HCT116 (cell line): ENCODE data around the gene CDKAL1. TPM values are rescaled to one million over a fixed set of nuclear protein-coding genes. Genes with fewer than 3 reads are reported as not detected.

Experiments used
- ATAC-seq: fragments of 200-7000 bp; cut with Tn5 transposase; 2 replicates; pipeline ENCODE4 v1.9.1; 2020; ENCODE audit warnings: mild to moderate bottlenecking, moderate library complexity
- BruUV-seq: library from RNA; stranded (reverse); fragments of 400-500 nt; replicated peaks from 2 replicates; lab custom pipeline; 2021; lab: Mats Ljungman, UMichigan
- CTCF ChIA-PET: fragments of 300-600 bp; sonication (Branson Sonifier 250); formaldehyde crosslinking; loops from one replicate; lab custom pipeline; 2021; ENCODE audit warnings: antibody characterized with exemption; lab: Charles Lee
- POLR2A ChIA-PET: fragments of 300-600, 350-600 bp; sonication (Branson Sonifier 250); formaldehyde crosslinking; loops from one replicate; lab custom pipeline; 2021; ENCODE audit warnings: antibody characterized with exemption; lab: Charles Lee
- RAD21 ChIA-PET, 2 experiments: fragments of 300-600 bp; sonication (Branson Sonifier 250); formaldehyde crosslinking; loops; one replicate each; lab custom pipeline; 2023; ENCODE audit warnings: low total read pairs in 2 of 2; ENCODE audit not compliant: uncharacterized antibody in 2 of 2, unreplicated experiment in 2 of 2, low non-redundant PET in 1 of 2; lab: Charles Lee
- DNase-seq: peaks from one replicate; pipeline ENCODE4 v3.0.0-alpha.2; 2010; ENCODE audit warnings: low read depth, low spot score
- H2AFZ ChIP-seq: fragments of 200-600 bp; shearing (Covaris generic), sonication (generic); 2 replicates; pipeline ENCODE4 v1.6.1; 2017; ENCODE audit warnings: low read depth, mixed run types, mixed read lengths, antibody characterized with exemption, low read length; ENCODE audit not compliant: poor library complexity, severe bottlenecking
- H3K27ac ChIP-seq: 2 replicates; pipeline ENCODE4 v1.5.1; 2012; ENCODE audit warnings: low read depth, low read length
- H3K27me3 ChIP-seq: fragments of 200-600 bp; sonication (generic); 2 replicates; pipeline ENCODE4 v1.6.1; 2016; ENCODE audit warnings: mixed run types, low read length, mixed read lengths; ENCODE audit not compliant: insufficient read depth
- H3K36me3 ChIP-seq, 2 experiments: fragments of 200-500 bp in 1 of 2; fragments of 200-600 bp in 1 of 2; sonication (Bioruptor generic) in 1 of 2; sonication (generic) in 1 of 2; 2 replicates each; pipeline versions ENCODE4 v1.5.1 to v1.6.1; 2014 to 2016; ENCODE audit warnings: low read length in 2 of 2, inconsistent platforms in 1 of 2, mixed read lengths in 1 of 2, mixed run types in 1 of 2; ENCODE audit not compliant: insufficient read depth in 2 of 2, control insufficient read depth in 1 of 2
- H3K4me1 ChIP-seq, 2 experiments: fragments of 200-600 bp in 1 of 2; sonication (generic) in 1 of 2; 2 replicates each; pipeline versions ENCODE4 v1.5.1 to v1.6.1; 2012 to 2017; ENCODE audit warnings: low read length in 2 of 2, inconsistent platforms in 1 of 2, mild to moderate bottlenecking in 1 of 2, mixed read lengths in 1 of 2, mixed run types in 1 of 2, moderate library complexity in 1 of 2; ENCODE audit not compliant: insufficient read depth in 2 of 2, control insufficient read depth in 1 of 2
- H3K4me2 ChIP-seq: fragments of 200-600 bp; sonication (generic); 2 replicates; pipeline ENCODE4 v1.6.1; 2017; ENCODE audit warnings: mixed run types, low read length, mixed read lengths
- H3K4me3 ChIP-seq, 2 experiments: fragments of 200-600 bp in 1 of 2; sonication (generic) in 1 of 2; replicated peaks in 1 of 2; 2 replicates each; pipeline ENCODE4 v1.5.1; 2011 to 2016; ENCODE audit warnings: low read length in 2 of 2, control low read depth in 1 of 2, low read depth in 1 of 2, mild to moderate bottlenecking in 1 of 2, mixed read lengths in 1 of 2, mixed run types in 1 of 2
- H3K79me2 ChIP-seq: fragments of 200-600 bp; sonication (generic); 2 replicates; pipeline ENCODE4 v1.6.1; 2017; ENCODE audit warnings: mild to moderate bottlenecking, mixed run types, low read length, moderate library complexity, mixed read lengths; ENCODE audit not compliant: insufficient read depth
- H3K9ac ChIP-seq: fragments of 200-600 bp; sonication (generic); 2 replicates; pipeline ENCODE4 v1.6.1; 2016; ENCODE audit warnings: low read length, mixed read lengths
- H3K9me2 ChIP-seq: fragments of 200-600 bp; sonication (generic), shearing (Covaris generic); 2 replicates; pipeline ENCODE4 v1.6.1; 2017; ENCODE audit warnings: mixed run types, mild to moderate bottlenecking, moderate library complexity; ENCODE audit not compliant: insufficient read depth
- H3K9me3 ChIP-seq, 2 experiments: fragments of 200-500 bp in 1 of 2; fragments of 200-600 bp in 1 of 2; sonication (Bioruptor generic) in 1 of 2; sonication (generic) in 1 of 2; 2 replicates each; pipeline ENCODE4 v1.6.1; 2014 to 2017; ENCODE audit warnings: low read length in 2 of 2, mixed read lengths in 2 of 2, inconsistent platforms in 1 of 2, low read depth in 1 of 2, mild to moderate bottlenecking in 1 of 2, mixed run types in 1 of 2, moderate library complexity in 1 of 2; ENCODE audit not compliant: control insufficient read depth in 1 of 2, insufficient read depth in 1 of 2
- H4K20me1 ChIP-seq: fragments of 200-600 bp; sonication (generic), shearing (Covaris generic); 2 replicates; pipeline ENCODE4 v1.6.1; 2017; ENCODE audit warnings: mixed run types, mild to moderate bottlenecking, moderate library complexity; ENCODE audit not compliant: insufficient read depth
- CBX3 ChIP-seq: IDR thresholded peaks from 2 replicates; pipeline ENCODE4 v1.6.1; 2012; ENCODE audit warnings: low read depth
- CEBPB ChIP-seq: IDR thresholded peaks from 2 replicates; pipeline ENCODE4 v1.6.1; 2012; ENCODE audit warnings: low read depth
- CTCF ChIP-seq, 3 experiments: fragments of 200-600 bp in 1 of 3; sonication (generic) in 1 of 3; IDR thresholded peaks in 2 of 3; conservative IDR thresholded peaks in 1 of 3; 2 replicates each; pipeline ENCODE4 v1.5.1; 2012 to 2017; ENCODE audit warnings: low read depth in 2 of 3, low read length in 2 of 3, antibody characterized with exemption in 1 of 3, borderline replicate concordance in 1 of 3, control low read depth in 1 of 3, mild to moderate bottlenecking in 1 of 3, mixed read lengths in 1 of 3, mixed run types in 1 of 3, moderate library complexity in 1 of 3; ENCODE audit not compliant: insufficient read depth in 1 of 3
- ELF1 ChIP-seq: IDR thresholded peaks from 2 replicates; pipeline ENCODE4 v1.6.1; 2012; ENCODE audit warnings: low read depth, borderline replicate concordance
- FOSL1 ChIP-seq: IDR thresholded peaks from 2 replicates; pipeline ENCODE4 v1.6.1; 2012; ENCODE audit warnings: low read depth
- JUND ChIP-seq: IDR thresholded peaks from 2 replicates; pipeline ENCODE4 v1.6.1; 2012
- MAX ChIP-seq: IDR thresholded peaks from 2 replicates; pipeline ENCODE4 v1.6.1; 2012
- POLR2A ChIP-seq: IDR thresholded peaks from 2 replicates; pipeline ENCODE4 v1.7.0; 2011; ENCODE audit warnings: borderline replicate concordance; ENCODE audit not compliant: insufficient read depth, insufficient read length; ENCODE audit errors: extremely low read depth
- POLR2AphosphoS5 ChIP-seq: IDR thresholded peaks from 2 replicates; pipeline ENCODE4 v1.6.1; 2011; ENCODE audit warnings: mild to moderate bottlenecking, low read depth, low read length, moderate library complexity
- REST ChIP-seq: IDR thresholded peaks from 2 replicates; pipeline ENCODE4 v1.6.1; 2012; ENCODE audit warnings: low read depth
- SP1 ChIP-seq: IDR thresholded peaks from 2 replicates; pipeline ENCODE4 v1.6.1; 2012; ENCODE audit warnings: low read depth
- SRF ChIP-seq: IDR thresholded peaks from 2 replicates; pipeline ENCODE4 v1.6.1; 2012; ENCODE audit warnings: low read depth
- TCF7L2 ChIP-seq: IDR thresholded peaks from 2 replicates; pipeline ENCODE4 v1.7.0; 2011; ENCODE audit warnings: borderline replicate concordance, inconsistent platforms; ENCODE audit not compliant: insufficient read depth, insufficient read length; ENCODE audit errors: extremely low read depth
- ZBTB33 ChIP-seq: IDR thresholded peaks from 2 replicates; pipeline ENCODE4 v1.6.1; 2011; ENCODE audit warnings: mild to moderate bottlenecking, low read length, moderate library complexity; ENCODE audit not compliant: insufficient replicate concordance; ENCODE audit errors: extremely low read depth
- intact Hi-C: fragments of 100-400 bp; cut with micrococcal nuclease; formaldehyde crosslinking; loops from 2 replicates; pipeline ENCODE4 v1.10.0; 2022
- total RNA-seq: library from RNA; stranded (reverse); gene quantifications from one replicate; pipeline ENCODE4 v1.2.1, GENCODE V29; 2021; ENCODE audit not compliant: unreplicated experiment

The CDKAL1 gene
- total RNA-seq, 1 experiment from 2014 or later = 14.9 TPM

GRCh38 chr6:20653085-20653479 is 118.8 kb downstream of the CDKAL1 start (continued):
- TF ChIP-seq CTCF (IDR thresholded peaks at IDR 0.05 in 2 of 3, conservative IDR thresholded peaks at IDR 0.05 in 1 of 3; ENCODE audit: borderline replicate concordance in 1 of 3, insufficient read depth in 1 of 3, low read depth in 2 of 3, low read length in 2 of 3) (no peak), POLR2AphosphoS5 (no peak), JUND (no peak), POLR2A (no peak), SRF (no peak), MAX (no peak)
- TF ChIP-seq, all 23 proteins: peak for 0

GRCh38 chr6:20655317-20655716 is 121.1 kb downstream of the CDKAL1 start:
- intact Hi-C loops = no loop called here
- Histone ChIP-seq H3K4me2 (no peak overlapping the region), H3K9me2 (no peaks in the 10 kb centered on the region), H3K36me3 (no peaks in the 10 kb centered on the region), H3K4me3 (no peak overlapping the region), H3K27ac (no peak overlapping the region), H3K4me1 (peaks cover 17% of the 10 kb centered on the region in 2 experiments), H3K79me2 (peaks cover 11% of the 10 kb centered on the region; the same call in 1 of the 2 replicates), H4K20me1 (no peaks in the 10 kb centered on the region), H3K9ac (no peak overlapping the region), H3K9me3 (no peaks in the 10 kb centered on the region), H3K27me3 (no peaks in the 10 kb centered on the region), H2AFZ (no peak overlapping the region)
- ChIA-PET POLR2A (no interaction called here), RAD21 (no interaction called here), CTCF (no interaction called here)
- TF ChIP-seq ELF1 = no peak
- TF ChIP-seq ZBTB33 = no peak
- no peak for TF ChIP-seq CEBPB
- no peak for TF ChIP-seq SP1
- no peak for TF ChIP-seq CBX3
- no peak for TF ChIP-seq TCF7L2
- TF ChIP-seq CTCF (IDR thresholded peaks at IDR 0.05 in 2 of 3, conservative IDR thresholded peaks at IDR 0.05 in 1 of 3; ENCODE audit: borderline replicate concordance in 1 of 3, insufficient read depth in 1 of 3, low read depth in 2 of 3, low read length in 2 of 3) = no peak
- no peak for TF ChIP-seq REST
- no peak for TF ChIP-seq SRF
- no peak for TF ChIP-seq FOSL1
- no peak for ATAC-seq
- DNase-seq = no peak
- no TSS peak for BruUV-seq
